ENCODE data around the gene UNC5A.

UNC5A gene

GRCh38 chr5:176901260-176902101, 91.1 kb downstream of the UNC5A start:
- Histone ChIP-seq H3K27ac (ENCODE audit: low read length) (no peak overlapping the region), H3K36me3 (ENCODE audit: control insufficient read depth, low read depth, low read length) (peaks cover 40% of the 10 kb centered on the region), H3K4me1 (ENCODE audit: control insufficient read depth, low read depth, low read length) (peaks cover 5% of the 10 kb centered on the region), H3K9ac (ENCODE audit: low read length) (no peak overlapping the region), H3K9me3 (ENCODE audit: control insufficient read depth, low read depth, low read length) (no peaks in the 10 kb centered on the region), H3K4me3 (ENCODE audit: low read length) (no peak overlapping the region), H3K27me3 (ENCODE audit: control insufficient read depth, insufficient read depth, low read length) (no peaks in the 10 kb centered on the region)

- H3K9me3 ChIP-seq (ENCODE audit: control insufficient read depth, low read depth, low read length), result no peaks in the 10 kb centered on the region
- H3K4me1 ChIP-seq (ENCODE audit: control insufficient read depth, low read depth, low read length), result peaks cover 5% of the 10 kb centered on the region
- H3K27ac ChIP-seq (ENCODE audit: low read length), result no peak overlapping the region
- no peak overlapping the region for H3K4me3 ChIP-seq (ENCODE audit: low read length)
- no peak overlapping the region for H3K9ac ChIP-seq (ENCODE audit: low read length)
- H3K36me3 ChIP-seq (ENCODE audit: control insufficient read depth, low read depth, low read length), result peaks cover 47% of the 10 kb centered on the region
- no peaks in the 10 kb centered on the region for H3K27me3 ChIP-seq (ENCODE audit: control insufficient read depth, insufficient read depth, low read length)
Measured at GRCh38 chr5:176902102-176902814, 91.9 kb downstream of the UNC5A start.

- H3K4me1 ChIP-seq (ENCODE audit: control insufficient read depth, low read depth, low read length), result peaks cover 5% of the 10 kb centered on the region
- H3K4me3 ChIP-seq (ENCODE audit: low read length), result no peak overlapping the region
- H3K27ac ChIP-seq (ENCODE audit: low read length), result no peak overlapping the region
- no peaks in the 10 kb centered on the region for H3K9me3 ChIP-seq (ENCODE audit: control insufficient read depth, low read depth, low read length)
- peaks cover 56% of the 10 kb centered on the region for H3K36me3 ChIP-seq (ENCODE audit: control insufficient read depth, low read depth, low read length)
- H3K27me3 ChIP-seq (ENCODE audit: control insufficient read depth, insufficient read depth, low read length), result no peaks in the 10 kb centered on the region
- H3K9ac ChIP-seq (ENCODE audit: low read length), result no peak overlapping the region
Measured at GRCh38 chr5:176902911-176903664, 92.7 kb downstream of the UNC5A start.

DNA sequence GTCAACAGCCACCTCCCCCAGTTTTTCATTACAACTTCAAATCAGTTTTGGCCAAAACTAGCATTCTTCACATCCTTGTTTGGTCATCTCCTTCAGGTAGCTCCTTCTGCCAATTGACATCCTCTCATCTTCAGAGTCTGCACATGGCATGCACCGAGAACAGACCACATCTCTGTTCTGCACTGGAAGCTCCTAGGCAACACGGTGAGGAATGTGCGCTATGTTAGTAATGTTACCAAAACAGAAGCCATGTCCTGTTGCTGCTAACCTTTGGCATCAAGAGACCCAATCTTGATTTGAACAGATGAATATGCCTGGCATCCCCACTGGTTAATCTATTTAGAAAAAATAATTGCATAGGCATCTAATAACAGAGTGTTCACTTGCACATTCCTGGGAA, 93.9 kb downstream of the UNC5A start:
- H3K27ac ChIP-seq (ENCODE audit: low read length), result no peak overlapping the region
- H3K9me3 ChIP-seq (ENCODE audit: control insufficient read depth, low read depth, low read length), result no peaks in the 10 kb centered on the region
- peaks cover 2% of the 10 kb centered on the region for H3K4me1 ChIP-seq (ENCODE audit: control insufficient read depth, low read depth, low read length)
- H3K4me3 ChIP-seq (ENCODE audit: low read length), result no peak overlapping the region
- no peaks in the 10 kb centered on the region for H3K27me3 ChIP-seq (ENCODE audit: control insufficient read depth, insufficient read depth, low read length)
- peaks cover 63% of the 10 kb centered on the region for H3K36me3 ChIP-seq (ENCODE audit: control insufficient read depth, low read depth, low read length)
- no peak overlapping the region for H3K9ac ChIP-seq (ENCODE audit: low read length)

DNA sequence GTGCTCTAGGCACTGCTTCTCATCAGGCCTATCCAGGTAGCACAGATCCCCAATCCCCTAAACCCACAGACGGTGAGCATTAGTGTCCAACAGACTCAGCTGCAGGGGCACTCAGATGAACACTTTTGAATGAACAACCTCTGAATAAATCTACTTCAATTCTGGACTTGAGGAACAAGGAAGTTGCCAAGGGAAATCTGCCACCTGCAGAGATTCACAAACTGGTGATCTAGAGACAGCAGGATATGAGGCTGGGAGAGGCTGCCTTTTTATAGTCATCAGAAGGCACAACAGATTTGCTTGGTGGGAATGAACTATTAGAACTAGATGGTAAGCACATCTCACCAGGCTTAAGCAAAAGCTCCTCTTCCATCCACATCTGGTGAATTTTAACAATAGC, 95.8 kb downstream of the UNC5A start:
- Histone ChIP-seq H3K9ac (ENCODE audit: low read length) (no peak overlapping the region), H3K36me3 (ENCODE audit: control insufficient read depth, low read depth, low read length) (peaks cover 63% of the 10 kb centered on the region), H3K9me3 (ENCODE audit: control insufficient read depth, low read depth, low read length) (no peaks in the 10 kb centered on the region), H3K4me1 (ENCODE audit: control insufficient read depth, low read depth, low read length) (no peaks in the 10 kb centered on the region), H3K4me3 (ENCODE audit: low read length) (no peak overlapping the region), H3K27ac (ENCODE audit: low read length) (no peak overlapping the region), H3K27me3 (ENCODE audit: control insufficient read depth, insufficient read depth, low read length) (no peaks in the 10 kb centered on the region)

DNA sequence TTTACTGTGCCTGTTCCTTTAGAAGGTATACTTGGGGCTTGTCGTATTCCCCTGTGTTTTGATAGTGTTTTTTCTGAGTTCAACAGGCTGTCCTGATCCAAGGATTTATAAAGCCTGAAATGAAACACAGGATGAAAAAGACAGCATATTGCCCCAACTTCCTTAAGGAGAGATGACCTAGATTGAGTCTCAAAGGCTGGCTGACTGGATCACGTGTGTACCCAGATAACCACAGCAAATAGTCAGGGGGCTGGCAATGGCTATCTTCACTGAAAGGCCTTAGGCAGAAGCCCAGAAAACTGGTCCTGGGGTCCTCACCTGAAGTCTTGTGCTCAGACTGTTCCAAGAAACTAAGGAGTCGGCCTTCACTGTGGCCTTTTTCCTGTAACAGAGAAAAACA, 96.4 kb downstream of the UNC5A start:
- Histone ChIP-seq H3K4me1 (ENCODE audit: control insufficient read depth, low read depth, low read length) (no peaks in the 10 kb centered on the region), H3K9ac (ENCODE audit: low read length) (no peak overlapping the region), H3K36me3 (ENCODE audit: control insufficient read depth, low read depth, low read length) (peaks cover 64% of the 10 kb centered on the region), H3K9me3 (ENCODE audit: control insufficient read depth, low read depth, low read length) (no peaks in the 10 kb centered on the region), H3K27me3 (ENCODE audit: control insufficient read depth, insufficient read depth, low read length) (no peaks in the 10 kb centered on the region), H3K4me3 (ENCODE audit: low read length) (no peak overlapping the region), H3K27ac (ENCODE audit: low read length) (no peak overlapping the region)

- Histone ChIP-seq H3K4me3 (ENCODE audit: low read length) (no peak overlapping the region), H3K27ac (ENCODE audit: low read length) (no peak overlapping the region), H3K27me3 (ENCODE audit: control insufficient read depth, insufficient read depth, low read length) (no peaks in the 10 kb centered on the region), H3K9me3 (ENCODE audit: control insufficient read depth, low read depth, low read length) (no peaks in the 10 kb centered on the region), H3K4me1 (ENCODE audit: control insufficient read depth, low read depth, low read length) (peaks cover 4% of the 10 kb centered on the region), H3K36me3 (ENCODE audit: control insufficient read depth, low read depth, low read length) (peaks cover 54% of the 10 kb centered on the region), H3K9ac (ENCODE audit: low read length) (no peak overlapping the region)
Measured at GRCh38 chr5:176908675-176909368, 98.5 kb downstream of the UNC5A start.

DNA sequence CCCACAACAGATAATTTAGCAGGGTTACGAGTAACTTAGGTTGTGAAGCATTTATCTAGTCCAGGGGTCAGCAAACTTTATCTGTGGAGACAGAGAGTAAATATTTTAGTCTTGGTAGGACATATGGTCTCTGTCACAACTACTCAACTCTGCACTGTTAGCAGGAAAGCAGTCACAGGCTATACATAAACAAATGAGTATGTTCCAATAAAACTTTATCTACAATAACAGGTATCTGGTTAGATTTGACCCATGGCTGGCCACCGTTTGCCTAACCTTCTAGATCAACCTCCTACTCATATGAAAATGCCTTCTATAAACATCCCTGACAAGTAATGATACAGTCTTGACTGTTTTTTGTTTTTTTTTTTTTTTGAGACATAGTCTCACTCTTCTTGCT, 101.8 kb downstream of the UNC5A start:
- H3K9ac ChIP-seq (ENCODE audit: low read length), result no peak overlapping the region

GRCh38 chr5:176915906-176916305, 105.5 kb downstream of the UNC5A start:
- H3K9me3 ChIP-seq (ENCODE audit: control insufficient read depth, low read depth, low read length), result no peaks in the 10 kb centered on the region
- no peak overlapping the region for H3K27ac ChIP-seq (ENCODE audit: low read length)
- no peak overlapping the region for H3K9ac ChIP-seq (ENCODE audit: low read length)
- no peak overlapping the region for H3K4me3 ChIP-seq (ENCODE audit: low read length)
- peaks cover 4% of the 10 kb centered on the region for H3K4me1 ChIP-seq (ENCODE audit: control insufficient read depth, low read depth, low read length)
- peaks cover 10% of the 10 kb centered on the region for H3K36me3 ChIP-seq (ENCODE audit: control insufficient read depth, low read depth, low read length)
- no peaks in the 10 kb centered on the region for H3K27me3 ChIP-seq (ENCODE audit: control insufficient read depth, insufficient read depth, low read length)

More for the DNA sequence above, 101.8 kb downstream of the UNC5A start:
- Histone ChIP-seq H3K27ac (ENCODE audit: low read length) (no peak overlapping the region), H3K4me3 (ENCODE audit: low read length) (no peak overlapping the region), H3K27me3 (ENCODE audit: control insufficient read depth, insufficient read depth, low read length) (no peaks in the 10 kb centered on the region), H3K9me3 (ENCODE audit: control insufficient read depth, low read depth, low read length) (no peaks in the 10 kb centered on the region), H3K4me1 (ENCODE audit: control insufficient read depth, low read depth, low read length) (peaks cover 4% of the 10 kb centered on the region), H3K36me3 (ENCODE audit: control insufficient read depth, low read depth, low read length) (peaks cover 21% of the 10 kb centered on the region)

GRCh38 chr5:176916337-176916736, 106.0 kb downstream of the UNC5A start:
- Histone ChIP-seq H3K4me1 (ENCODE audit: control insufficient read depth, low read depth, low read length) (peaks cover 4% of the 10 kb centered on the region), H3K36me3 (ENCODE audit: control insufficient read depth, low read depth, low read length) (peaks cover 10% of the 10 kb centered on the region), H3K27me3 (ENCODE audit: control insufficient read depth, insufficient read depth, low read length) (no peaks in the 10 kb centered on the region), H3K27ac (ENCODE audit: low read length) (no peak overlapping the region), H3K4me3 (ENCODE audit: low read length) (no peak overlapping the region), H3K9ac (ENCODE audit: low read length) (no peak overlapping the region), H3K9me3 (ENCODE audit: control insufficient read depth, low read depth, low read length) (no peaks in the 10 kb centered on the region)

DNA sequence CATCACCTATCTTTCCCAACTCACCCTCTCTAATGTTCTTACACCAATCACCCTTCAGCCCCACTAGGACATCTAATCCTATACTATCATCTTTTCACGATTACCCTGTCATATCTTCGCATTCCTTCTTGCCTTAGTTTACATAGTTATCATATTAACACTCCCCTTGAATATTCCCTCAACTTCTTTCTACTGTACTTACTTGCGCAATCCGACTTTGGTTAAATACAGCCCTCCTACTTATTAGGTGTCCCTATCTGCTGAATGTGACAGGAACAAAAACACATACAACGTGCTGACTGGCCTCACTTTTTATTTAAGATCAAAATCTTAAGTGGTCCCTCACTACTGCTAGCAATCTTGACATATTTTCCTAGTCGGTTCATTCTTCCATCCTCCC, 108.3 kb downstream of the UNC5A start:
- Histone ChIP-seq H3K9me3 (ENCODE audit: control insufficient read depth, low read depth, low read length) (no peaks in the 10 kb centered on the region), H3K4me3 (ENCODE audit: low read length) (no peak overlapping the region), H3K9ac (ENCODE audit: low read length) (no peak overlapping the region), H3K27me3 (ENCODE audit: control insufficient read depth, insufficient read depth, low read length) (no peaks in the 10 kb centered on the region), H3K4me1 (ENCODE audit: control insufficient read depth, low read depth, low read length) (no peaks in the 10 kb centered on the region), H3K27ac (ENCODE audit: low read length) (no peak overlapping the region), H3K36me3 (ENCODE audit: control insufficient read depth, low read depth, low read length) (peaks cover 5% of the 10 kb centered on the region)

Measured in iPS-18a (cell line).